Epithelial cell of esophagus (primary cell): ENCODE measurements around the gene TMSB4Y.

ENCODE experiments used
- DNase-seq: peaks from one replicate; pipeline ENCODE4 v3.0.0; 2010; ENCODE audit warnings: low read depth
- H3K4me3 ChIP-seq: 2 replicates; pipeline ENCODE4 v1.5.1; 2011; ENCODE audit warnings: mild to moderate bottlenecking, low read length, control low read depth
- TF ChIP-seq, protein P1 (sequence below): IDR thresholded peaks from 2 replicates; pipeline ENCODE4 v1.5.1; 2011; ENCODE audit warnings: low read depth, mild to moderate bottlenecking, low read length, control low read depth, inconsistent platforms; ENCODE audit not compliant: insufficient read depth; ENCODE audit errors: missing control alignments

Gene TMSB4Y

DNA sequence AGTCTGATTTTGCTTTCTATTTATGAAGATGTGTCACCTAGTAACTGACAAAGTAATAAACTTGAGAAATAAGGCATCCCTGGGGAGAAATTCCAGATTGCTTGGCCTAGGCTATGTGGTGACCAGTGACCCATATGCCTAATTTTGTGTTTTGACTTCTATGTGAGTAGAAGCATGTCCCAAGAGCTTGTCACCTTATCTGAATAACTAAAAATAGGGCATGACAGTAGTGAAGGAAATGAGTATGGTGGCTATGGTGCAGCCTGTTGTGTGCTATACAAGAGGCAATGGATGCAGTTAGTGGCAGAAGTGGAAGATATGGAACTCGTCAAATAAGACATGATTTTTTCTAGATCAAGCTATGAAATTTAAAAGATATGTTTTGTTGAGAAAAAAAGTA is 15.3 kb downstream of the TMSB4Y start:
- no peak overlapping the region for H3K4me3 ChIP-seq
- no peak for DNase-seq
- TF ChIP-seq, protein P1, sequence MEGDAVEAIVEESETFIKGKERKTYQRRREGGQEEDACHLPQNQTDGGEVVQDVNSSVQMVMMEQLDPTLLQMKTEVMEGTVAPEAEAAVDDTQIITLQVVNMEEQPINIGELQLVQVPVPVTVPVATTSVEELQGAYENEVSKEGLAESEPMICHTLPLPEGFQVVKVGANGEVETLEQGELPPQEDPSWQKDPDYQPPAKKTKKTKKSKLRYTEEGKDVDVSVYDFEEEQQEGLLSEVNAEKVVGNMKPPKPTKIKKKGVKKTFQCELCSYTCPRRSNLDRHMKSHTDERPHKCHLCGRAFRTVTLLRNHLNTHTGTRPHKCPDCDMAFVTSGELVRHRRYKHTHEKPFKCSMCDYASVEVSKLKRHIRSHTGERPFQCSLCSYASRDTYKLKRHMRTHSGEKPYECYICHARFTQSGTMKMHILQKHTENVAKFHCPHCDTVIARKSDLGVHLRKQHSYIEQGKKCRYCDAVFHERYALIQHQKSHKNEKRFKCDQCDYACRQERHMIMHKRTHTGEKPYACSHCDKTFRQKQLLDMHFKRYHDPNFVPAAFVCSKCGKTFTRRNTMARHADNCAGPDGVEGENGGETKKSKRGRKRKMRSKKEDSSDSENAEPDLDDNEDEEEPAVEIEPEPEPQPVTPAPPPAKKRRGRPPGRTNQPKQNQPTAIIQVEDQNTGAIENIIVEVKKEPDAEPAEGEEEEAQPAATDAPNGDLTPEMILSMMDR: no peak

DNA sequence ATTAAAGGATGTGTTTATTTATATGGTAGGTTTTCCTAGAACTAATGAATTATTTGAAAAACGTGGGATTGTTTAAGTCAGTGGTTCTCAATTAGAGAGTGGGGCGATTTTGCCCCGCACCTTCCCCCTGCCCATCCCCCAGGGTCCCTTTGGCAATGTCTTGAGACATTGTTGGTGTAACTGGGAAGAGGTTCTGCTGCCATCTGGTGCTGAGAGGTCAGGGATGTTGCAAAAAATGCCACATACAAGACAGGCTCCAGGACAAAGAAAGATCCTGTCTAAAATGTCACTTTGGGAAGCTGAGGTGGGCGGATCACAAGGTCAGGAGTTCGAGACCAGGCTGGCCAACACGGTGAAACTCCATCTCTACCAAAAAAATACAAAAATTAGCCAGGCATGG is 25.8 kb downstream of the TMSB4Y start:
- TF ChIP-seq, protein P1: peak; percentile 50
- DNase-seq: peak; percentile 31
- no peak overlapping the region for H3K4me3 ChIP-seq

DNA sequence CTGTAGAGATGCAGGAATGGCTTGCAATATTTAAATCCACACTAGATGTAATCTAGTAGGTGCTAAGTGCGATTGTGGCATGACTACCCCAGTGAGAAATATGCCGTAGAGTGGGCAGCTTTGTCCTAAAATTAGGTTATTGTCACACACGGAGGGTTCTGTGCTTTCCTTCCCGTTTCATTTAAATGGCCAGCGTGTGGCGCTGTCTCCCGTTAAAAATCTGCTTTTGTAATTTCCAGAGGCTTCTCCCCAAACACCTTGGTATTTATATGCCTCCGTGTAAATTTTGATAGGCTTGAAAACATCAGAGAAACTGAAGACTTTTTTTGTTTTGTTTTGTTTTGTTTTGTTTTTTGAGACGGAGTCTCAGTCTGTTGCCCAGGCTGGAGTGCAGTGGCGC is 34.9 kb downstream of the TMSB4Y start:
- H3K4me3 ChIP-seq: no peak overlapping the region
- TF ChIP-seq, protein P1: peak; percentile 56
- DNase-seq: peak; percentile 42

DNA sequence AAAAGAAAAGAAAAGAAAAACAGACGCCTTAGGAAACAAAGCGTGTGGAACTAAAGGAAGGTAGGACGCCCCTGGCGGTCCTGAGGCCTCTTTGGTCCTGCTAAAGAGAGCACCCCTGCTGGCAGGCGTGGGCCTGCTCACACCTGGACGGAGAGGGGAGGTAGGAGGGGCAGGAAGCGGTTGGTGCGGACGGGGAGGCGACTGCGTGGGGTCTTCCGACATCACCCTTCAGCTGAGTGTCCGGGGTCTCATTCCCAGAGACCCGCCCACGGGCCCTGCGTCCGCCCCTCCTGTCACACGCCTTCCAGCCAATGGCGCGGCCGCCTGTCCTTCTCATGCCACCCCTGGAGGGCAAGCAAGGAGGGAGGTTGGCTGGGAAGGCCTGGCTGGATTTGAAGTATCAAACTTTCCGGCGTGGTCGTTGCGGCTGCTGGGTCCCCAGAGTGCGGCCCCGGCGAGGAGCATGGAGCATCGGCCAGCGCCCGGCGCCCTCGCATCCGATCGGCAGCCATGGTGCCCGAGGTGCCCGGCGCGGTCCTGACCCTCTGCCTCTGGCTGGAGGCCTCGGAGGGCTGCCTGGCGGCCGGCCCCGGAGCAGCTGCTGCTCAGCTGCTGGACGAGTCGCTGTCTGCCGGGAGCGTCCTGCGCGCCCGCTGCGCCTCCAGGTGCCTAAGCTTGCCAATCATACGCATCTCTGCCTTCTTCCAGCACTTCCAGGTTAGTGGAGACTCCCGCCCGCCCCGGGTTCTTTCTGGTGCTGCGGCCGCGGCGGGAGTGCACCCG is 47.8 kb downstream of the TMSB4Y start:
- H3K4me3 ChIP-seq: peak overlapping the region; percentile 31
- peak; percentile 27 for DNase-seq

DNA sequence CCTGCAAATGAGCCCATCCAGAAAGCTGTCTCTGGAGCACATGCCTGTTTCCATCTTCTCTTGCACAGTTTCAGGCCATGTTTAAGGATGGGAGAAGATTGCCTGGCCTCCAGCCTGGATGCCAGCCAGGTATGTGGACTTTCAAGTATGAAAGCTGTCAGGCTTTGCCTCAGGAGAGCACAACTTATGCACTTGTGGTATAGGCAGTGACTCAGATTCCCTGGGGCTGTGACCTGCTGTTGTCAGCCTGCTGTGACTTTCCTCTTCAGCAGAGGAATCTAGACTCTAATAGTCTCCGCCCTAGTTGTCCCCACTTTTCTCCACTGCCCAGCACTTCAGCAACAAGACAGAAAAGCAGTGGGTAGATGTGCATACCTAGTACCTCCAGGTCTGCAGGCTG is 51.0 kb downstream of the TMSB4Y start:
- no peak overlapping the region for H3K4me3 ChIP-seq
- TF ChIP-seq, protein P1: no peak
- peak; percentile 77 for DNase-seq

More for the DNA sequence above, 47.8 kb downstream of the TMSB4Y start:
- TF ChIP-seq, protein P1: peak; percentile 39
